MM.1S (cell line): Measurements from ENCODE around the gene CTSL.

ENCODE experiments used
- CTCF ChIP-seq: fragments of 300-600 bp; sonication (generic); IDR thresholded peaks from 2 replicates; pipeline ENCODE4 v1.5.1; 2016; ENCODE audit warnings: antibody characterized with exemption, low read length, mixed read lengths
- EZH2 ChIP-seq: fragments of 300-600 bp; sonication (generic); optimal IDR thresholded peaks from 2 replicates; pipeline ENCODE3; 2017; ENCODE audit warnings: low read depth, mild to moderate bottlenecking, antibody characterized with exemption, low read length, mixed read lengths
- EZH2phosphoT487 ChIP-seq: fragments of 300-600 bp; sonication (generic); IDR thresholded peaks from 2 replicates; pipeline ENCODE4 v1.6.1; 2018; ENCODE audit warnings: antibody characterized with exemption, low read length

GRCh38 chr9:87731321-87731720 lies 5.4 kb downstream of the CTSL start:
- TF ChIP-seq CTCF (no peak), EZH2 (no peak), EZH2phosphoT487 (no peak)
